HepG2 (cell line): ENCODE data around the gene COQ9. TPM values are rescaled to one million over a fixed set of nuclear protein-coding genes. Genes with fewer than 3 reads are reported as not detected.

Experiments
- ATAC-seq: fragments of 200-7000 bp; cut with Tn5 transposase; 3 replicates; pipeline ENCODE4 v1.9.1; 2020; ENCODE audit warnings: mild to moderate bottlenecking, moderate library complexity
- BruUV-seq: library from RNA; stranded (reverse); fragments of 400-500 nt; replicated peaks from 2 replicates; lab custom pipeline; 2021; lab: Mats Ljungman, UMichigan
- CTCF ChIA-PET: fragments of 300-600 bp; formaldehyde crosslinking; extraction: SDS; loops from one replicate; lab custom pipeline; 2021; ENCODE audit warnings: low total read pairs, inconsistent platforms, low intra/inter-chr PET ratio; lab: Yijun Ruan, JAX
- POLR2A ChIA-PET: fragments of 350-600 bp; sonication (Branson Sonifier 250); formaldehyde crosslinking; loops from one replicate; lab custom pipeline; 2020; ENCODE audit warnings: antibody characterized with exemption, inconsistent platforms; lab: Yijun Ruan, JAX
- DNase-seq: peaks from one replicate; pipeline ENCODE4 v3.0.0-alpha.2; 2015; ENCODE audit warnings: low spot score
- FAIRE-seq: peaks from 3 replicates; lab custom pipeline; 2011; peaks lifted over from hg19 to GRCh38; lab: Jason Lieb, UNC
- H2AFZ ChIP-seq: one replicate; pipeline ENCODE4 v1.6.1; 2011; ENCODE audit warnings: low read length, inconsistent platforms
- H3K27ac ChIP-seq: fragments of 300-600 bp; 3 replicates; pipeline ENCODE4 v1.8.0; 2011; ENCODE audit warnings: mixed run types, mild to moderate bottlenecking, mixed read lengths, low read length, inconsistent platforms; ENCODE audit not compliant: insufficient read depth; ENCODE audit errors: extremely low read length
- H3K27me3 ChIP-seq, 2 experiments: fragments of 200-600 bp in 1 of 2; 2 replicates in 1 of 2; 3 replicates in 1 of 2; pipeline versions ENCODE4 v1.6.0 to v1.8.0; 2011; ENCODE audit warnings: low read length in 2 of 2, mild to moderate bottlenecking in 2 of 2, moderate library complexity in 2 of 2, inconsistent platforms in 1 of 2; ENCODE audit not compliant: insufficient read depth in 2 of 2, control insufficient read depth in 1 of 2
- H3K36me3 ChIP-seq, 2 experiments: fragments of 200-600 bp in 1 of 2; replicated peaks in 1 of 2; 2 replicates in 1 of 2; 3 replicates in 1 of 2; pipeline versions ENCODE4 v1.5.1 to v1.8.0; 2011; ENCODE audit warnings: low read length in 2 of 2, inconsistent platforms in 1 of 2; ENCODE audit not compliant: insufficient read depth in 2 of 2, control insufficient read depth in 1 of 2
- H3K4me1 ChIP-seq: 2 replicates; pipeline ENCODE4 v1.5.1; 2012; ENCODE audit warnings: low read length, inconsistent platforms; ENCODE audit not compliant: insufficient read depth
- H3K4me2 ChIP-seq: 2 replicates; pipeline ENCODE4 v1.6.0; 2011; ENCODE audit warnings: low read depth, low read length, inconsistent platforms
- H3K4me3 ChIP-seq, 3 experiments: fragments of 200-600 bp in 1 of 3; sonication (generic), shearing (Covaris generic) in 1 of 3; replicated peaks in 1 of 3; 2 replicates each; pipeline ENCODE4 v1.5.1; 2011 to 2016; ENCODE audit warnings: low read length in 3 of 3, inconsistent platforms in 2 of 3, low read depth in 2 of 3, mild to moderate bottlenecking in 2 of 3, control low read depth in 1 of 3, mixed read lengths in 1 of 3; ENCODE audit not compliant: insufficient read depth in 1 of 3
- H3K79me2 ChIP-seq: one replicate; pipeline ENCODE4 v1.6.1; 2011; ENCODE audit warnings: low read length, inconsistent platforms; ENCODE audit not compliant: insufficient read depth
- H3K9ac ChIP-seq: 2 replicates; pipeline ENCODE4 v1.6.0; 2011; ENCODE audit warnings: mild to moderate bottlenecking, low read depth, low read length, inconsistent platforms; ENCODE audit not compliant: insufficient read depth
- H3K9me3 ChIP-seq: 2 replicates; pipeline ENCODE4 v1.5.1; 2012; ENCODE audit warnings: mild to moderate bottlenecking, low read length
- H4K20me1 ChIP-seq: 2 replicates; pipeline ENCODE4 v1.6.0; 2011; ENCODE audit warnings: inconsistent platforms, mild to moderate bottlenecking, low read length, moderate library complexity; ENCODE audit not compliant: insufficient read depth
- FOSL1 ChIP-seq: sonication (generic); formaldehyde crosslinking; IDR thresholded peaks from 2 replicates; pipeline ENCODE4 v1.9.0; 2021; ENCODE audit warnings: missing genetic modification reagents, borderline replicate concordance
- KLF11 ChIP-seq: IDR thresholded peaks from 2 replicates; pipeline ENCODE4 v1.6.1; 2016; ENCODE audit warnings: missing compliant biosample characterization
- PPARG ChIP-seq: conservative IDR thresholded peaks from 2 replicates; pipeline ENCODE4 v1.6.1; 2016; ENCODE audit warnings: missing biosample characterization, missing genetic modification reagents
- RNF2 ChIP-seq: fragments of 450-650 bp; conservative IDR thresholded peaks from 2 replicates; pipeline ENCODE4 v1.6.1; 2016; ENCODE audit warnings: low read depth
- SOX5 ChIP-seq: IDR thresholded peaks from 2 replicates; pipeline ENCODE4 v1.6.1; 2016; ENCODE audit warnings: borderline replicate concordance
- TMF1 ChIP-seq: sonication (generic); formaldehyde crosslinking; IDR thresholded peaks from 2 replicates; pipeline ENCODE4 v1.8.1; 2022; ENCODE audit warnings: low read depth, missing genetic modification reagents
- ZNF558 ChIP-seq: sonication (generic); formaldehyde crosslinking; IDR thresholded peaks from 2 replicates; pipeline ENCODE4 v1.9.0; 2022; ENCODE audit warnings: mild to moderate bottlenecking, missing genetic modification reagents, borderline replicate concordance
- WGBS: methylation state at CpG from one replicate; pipeline ENCODE4 v1.1.6; 2017; ENCODE audit warnings: low lambda C conversion rate; 5-methylcytosine and 5-hydroxymethylcytosine counted together
- in situ Hi-C: cut with HindIII; loops from 2 replicates; pipeline ENCODE4 v1.10.0; 2017; ENCODE audit warnings: low pct_unique_long_range_greater_than_20kb; ENCODE audit not compliant: extremely low pct_ligation_motif_present
- intact Hi-C: fragments of 100-400 bp; cut with micrococcal nuclease; formaldehyde crosslinking; loops from one replicate; pipeline ENCODE4 v1.10.0; 2022; ENCODE audit not compliant: unreplicated experiment
- polyA plus RNA-seq, 8 experiments: library from polyadenylated mRNA; depleted of rRNA in 3 of 8; stranded (reverse) in 7 of 8; unstranded in 1 of 8; fragments of >200 nt; fragmentation: Illumina TruSeq in 4 of 8; extraction: Trizol in 4 of 8; gene quantifications; 2 replicates each; pipeline versions ENCODE4 v1.2.1 to v1.2.3, GENCODE V29; 2011 to 2016; ENCODE audit warnings: low read depth in 4 of 8, missing spikeins in 1 of 8, mixed read lengths in 1 of 8; ENCODE audit not compliant: insufficient read depth in 1 of 8
- total RNA-seq, 5 experiments: library from RNA; depleted of rRNA; stranded (reverse); fragments of >200 nt; fragmentation: Illumina TruSeq; extraction: Trizol; gene quantifications; 2 replicates each; pipeline ENCODE4 v1.2.3, GENCODE V29; 2016; ENCODE audit warnings: low read depth in 1 of 5
- TF ChIP-seq, protein P1 (sequence below): IDR thresholded peaks from 2 replicates; pipeline ENCODE4 v1.4.0; 2020; ENCODE audit warnings: mild to moderate bottlenecking, missing genetic modification reagents
- TF ChIP-seq, protein P2 (sequence below): sonication (generic); formaldehyde crosslinking; IDR thresholded peaks from 2 replicates; pipeline ENCODE4 v1.4.0; 2020; ENCODE audit warnings: mild to moderate bottlenecking, missing genetic modification reagents
- TF ChIP-seq, protein P3 (sequence below): sonication (generic); formaldehyde crosslinking; IDR thresholded peaks from 2 replicates; pipeline ENCODE4; 2020; ENCODE audit warnings: missing genetic modification reagents, mild to moderate bottlenecking, borderline replicate concordance

Gene COQ9
- total and polyA plus RNA-seq, 2 of the 13 experiments (the other 11 are each of a cell fraction or from before 2014, with no cell fraction given) = 57.5 to 108 TPM

DNA sequence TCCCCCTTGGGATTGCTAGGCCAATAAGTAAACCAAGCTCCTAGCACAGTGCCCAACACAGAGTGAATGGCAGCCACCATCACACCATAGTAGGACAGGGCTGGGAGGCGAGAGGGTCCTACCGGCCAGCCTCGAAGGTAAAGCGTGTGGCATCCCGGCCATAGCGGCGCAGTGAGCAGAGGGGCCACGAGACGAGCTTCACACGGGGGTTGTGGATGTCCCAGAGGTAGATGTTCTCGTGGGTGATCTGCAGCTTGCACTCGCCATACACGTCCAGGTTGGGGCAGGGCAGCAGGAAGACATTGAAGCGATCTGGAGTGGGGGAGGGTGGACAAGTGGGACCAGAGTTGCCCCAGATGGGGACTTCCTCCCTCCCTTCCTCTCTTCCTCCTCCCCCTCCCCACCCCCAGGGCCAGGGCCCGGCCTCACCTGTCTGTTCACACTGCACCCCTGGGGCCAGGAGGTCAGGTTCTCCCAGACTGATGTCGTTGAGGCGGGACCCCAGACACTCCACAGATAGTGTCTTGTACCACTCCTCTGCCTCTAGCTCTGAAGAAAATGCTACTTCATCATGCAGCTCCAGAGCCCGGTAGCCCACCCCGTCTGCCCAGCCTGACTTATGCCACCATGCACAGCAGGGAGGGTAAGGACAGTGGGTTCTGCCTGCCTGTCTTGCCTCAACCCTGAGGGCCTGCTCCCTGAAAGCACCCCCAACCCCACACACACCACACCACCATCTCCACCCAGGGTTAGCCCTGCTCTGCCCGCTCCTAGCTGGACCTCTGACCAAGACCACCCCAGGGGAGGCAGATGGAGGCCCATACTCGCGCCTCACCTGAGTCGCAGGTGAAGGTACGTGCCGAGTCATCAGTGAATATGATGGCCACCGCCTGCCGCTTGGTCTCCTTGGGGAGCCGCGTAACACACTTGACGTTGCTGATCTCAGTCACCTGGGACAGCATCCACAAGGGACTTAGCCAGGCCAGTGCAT, 27.7 kb downstream of the COQ9 start:
- ATAC-seq = no peak
- POLR2A ChIA-PET = interaction anchor here (1.0 to 5.6 kb wide), 2 partner anchors 7 to 28 kb away, joined by 3 to 147 read pairs; partner anchors contain the start of genes CIAPIN1 and COQ9
- no peak for TF ChIP-seq SOX5 (CRISPR knock-in tag)
- no peak for TF ChIP-seq ZNF558
- TF ChIP-seq FOSL1 (CRISPR knock-in tag) = no peak
- TF ChIP-seq TMF1 (CRISPR knock-in tag) = no peak
- no peak for TF ChIP-seq KLF11
- no peak for TF ChIP-seq RNF2
- TF ChIP-seq, protein P1, sequence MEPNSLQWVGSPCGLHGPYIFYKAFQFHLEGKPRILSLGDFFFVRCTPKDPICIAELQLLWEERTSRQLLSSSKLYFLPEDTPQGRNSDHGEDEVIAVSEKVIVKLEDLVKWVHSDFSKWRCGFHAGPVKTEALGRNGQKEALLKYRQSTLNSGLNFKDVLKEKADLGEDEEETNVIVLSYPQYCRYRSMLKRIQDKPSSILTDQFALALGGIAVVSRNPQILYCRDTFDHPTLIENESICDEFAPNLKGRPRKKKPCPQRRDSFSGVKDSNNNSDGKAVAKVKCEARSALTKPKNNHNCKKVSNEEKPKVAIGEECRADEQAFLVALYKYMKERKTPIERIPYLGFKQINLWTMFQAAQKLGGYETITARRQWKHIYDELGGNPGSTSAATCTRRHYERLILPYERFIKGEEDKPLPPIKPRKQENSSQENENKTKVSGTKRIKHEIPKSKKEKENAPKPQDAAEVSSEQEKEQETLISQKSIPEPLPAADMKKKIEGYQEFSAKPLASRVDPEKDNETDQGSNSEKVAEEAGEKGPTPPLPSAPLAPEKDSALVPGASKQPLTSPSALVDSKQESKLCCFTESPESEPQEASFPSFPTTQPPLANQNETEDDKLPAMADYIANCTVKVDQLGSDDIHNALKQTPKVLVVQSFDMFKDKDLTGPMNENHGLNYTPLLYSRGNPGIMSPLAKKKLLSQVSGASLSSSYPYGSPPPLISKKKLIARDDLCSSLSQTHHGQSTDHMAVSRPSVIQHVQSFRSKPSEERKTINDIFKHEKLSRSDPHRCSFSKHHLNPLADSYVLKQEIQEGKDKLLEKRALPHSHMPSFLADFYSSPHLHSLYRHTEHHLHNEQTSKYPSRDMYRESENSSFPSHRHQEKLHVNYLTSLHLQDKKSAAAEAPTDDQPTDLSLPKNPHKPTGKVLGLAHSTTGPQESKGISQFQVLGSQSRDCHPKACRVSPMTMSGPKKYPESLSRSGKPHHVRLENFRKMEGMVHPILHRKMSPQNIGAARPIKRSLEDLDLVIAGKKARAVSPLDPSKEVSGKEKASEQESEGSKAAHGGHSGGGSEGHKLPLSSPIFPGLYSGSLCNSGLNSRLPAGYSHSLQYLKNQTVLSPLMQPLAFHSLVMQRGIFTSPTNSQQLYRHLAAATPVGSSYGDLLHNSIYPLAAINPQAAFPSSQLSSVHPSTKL (CRISPR knock-in tag) = no peak
- TF ChIP-seq, protein P2, sequence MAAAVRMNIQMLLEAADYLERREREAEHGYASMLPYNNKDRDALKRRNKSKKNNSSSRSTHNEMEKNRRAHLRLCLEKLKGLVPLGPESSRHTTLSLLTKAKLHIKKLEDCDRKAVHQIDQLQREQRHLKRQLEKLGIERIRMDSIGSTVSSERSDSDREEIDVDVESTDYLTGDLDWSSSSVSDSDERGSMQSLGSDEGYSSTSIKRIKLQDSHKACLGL = 0 out of 2 replicates have a peak, but pooled peaks have one; percentile 4
- TF ChIP-seq, protein P3, sequence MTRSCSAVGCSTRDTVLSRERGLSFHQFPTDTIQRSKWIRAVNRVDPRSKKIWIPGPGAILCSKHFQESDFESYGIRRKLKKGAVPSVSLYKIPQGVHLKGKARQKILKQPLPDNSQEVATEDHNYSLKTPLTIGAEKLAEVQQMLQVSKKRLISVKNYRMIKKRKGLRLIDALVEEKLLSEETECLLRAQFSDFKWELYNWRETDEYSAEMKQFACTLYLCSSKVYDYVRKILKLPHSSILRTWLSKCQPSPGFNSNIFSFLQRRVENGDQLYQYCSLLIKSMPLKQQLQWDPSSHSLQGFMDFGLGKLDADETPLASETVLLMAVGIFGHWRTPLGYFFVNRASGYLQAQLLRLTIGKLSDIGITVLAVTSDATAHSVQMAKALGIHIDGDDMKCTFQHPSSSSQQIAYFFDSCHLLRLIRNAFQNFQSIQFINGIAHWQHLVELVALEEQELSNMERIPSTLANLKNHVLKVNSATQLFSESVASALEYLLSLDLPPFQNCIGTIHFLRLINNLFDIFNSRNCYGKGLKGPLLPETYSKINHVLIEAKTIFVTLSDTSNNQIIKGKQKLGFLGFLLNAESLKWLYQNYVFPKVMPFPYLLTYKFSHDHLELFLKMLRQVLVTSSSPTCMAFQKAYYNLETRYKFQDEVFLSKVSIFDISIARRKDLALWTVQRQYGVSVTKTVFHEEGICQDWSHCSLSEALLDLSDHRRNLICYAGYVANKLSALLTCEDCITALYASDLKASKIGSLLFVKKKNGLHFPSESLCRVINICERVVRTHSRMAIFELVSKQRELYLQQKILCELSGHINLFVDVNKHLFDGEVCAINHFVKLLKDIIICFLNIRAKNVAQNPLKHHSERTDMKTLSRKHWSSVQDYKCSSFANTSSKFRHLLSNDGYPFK (CRISPR knock-in tag) = 0 out of 2 replicates have a peak, but pooled peaks have one; percentile 4
- no peak for TF ChIP-seq PPARG (CRISPR knock-in tag)
- TF ChIP-seq, all 625 proteins: peak for 2

More for the DNA sequence above, 27.7 kb downstream of the COQ9 start:
- no TSS peak for BruUV-seq
- Histone ChIP-seq H2AFZ (no peak overlapping the region), H3K36me3 (peaks cover 24 to 45% of the 10 kb centered on the region in 2 experiments), H3K4me3 (no peak overlapping the region), H3K4me1 (peaks cover 84% of the 10 kb centered on the region), H4K20me1 (peaks cover 8% of the 10 kb centered on the region; the same call in 1 of the 2 replicates), H3K9ac (no peak overlapping the region), H3K4me2 (no peak overlapping the region), H3K27ac (no peak overlapping the region), H3K79me2 (peaks cover 14% of the 10 kb centered on the region), H3K9me3 (no peaks in the 10 kb centered on the region), H3K27me3 (no peaks in the 10 kb centered on the region)
- CTCF ChIA-PET = interaction anchor here (1.3 to 1.5 kb wide), 2 partner anchors 13 to 44 kb away, joined by 5 to 16 read pairs; partner anchors contain the start of gene POLR2C
- no peak for DNase-seq
- 98% methylated on average over 30 of the region's 30 CpGs for WGBS
- intact Hi-C loops (no loop called here), in situ Hi-C loops (loop anchor here (5.0 kb wide), 1 partner anchor 42 kb away; no protein-coding TSS in a partner anchor)
- FAIRE-seq = no peak
